HG02938 (cell line): ENCODE data around the gene TRERF1.
"Not testable (repeated sequence)": the region's sequence is repeated elsewhere in the genome, so short reads cannot be mapped to it uniquely, and the experiment has no call there.

Source experiments
- ATAC-seq: cut with Tn5 transposase; IDR thresholded peaks from one replicate; pipeline ENCODE4 v1.9.1; 2021; ENCODE audit warnings: mild to moderate bottlenecking, moderate library complexity; ENCODE audit not compliant: unreplicated experiment

Gene TRERF1

DNA sequence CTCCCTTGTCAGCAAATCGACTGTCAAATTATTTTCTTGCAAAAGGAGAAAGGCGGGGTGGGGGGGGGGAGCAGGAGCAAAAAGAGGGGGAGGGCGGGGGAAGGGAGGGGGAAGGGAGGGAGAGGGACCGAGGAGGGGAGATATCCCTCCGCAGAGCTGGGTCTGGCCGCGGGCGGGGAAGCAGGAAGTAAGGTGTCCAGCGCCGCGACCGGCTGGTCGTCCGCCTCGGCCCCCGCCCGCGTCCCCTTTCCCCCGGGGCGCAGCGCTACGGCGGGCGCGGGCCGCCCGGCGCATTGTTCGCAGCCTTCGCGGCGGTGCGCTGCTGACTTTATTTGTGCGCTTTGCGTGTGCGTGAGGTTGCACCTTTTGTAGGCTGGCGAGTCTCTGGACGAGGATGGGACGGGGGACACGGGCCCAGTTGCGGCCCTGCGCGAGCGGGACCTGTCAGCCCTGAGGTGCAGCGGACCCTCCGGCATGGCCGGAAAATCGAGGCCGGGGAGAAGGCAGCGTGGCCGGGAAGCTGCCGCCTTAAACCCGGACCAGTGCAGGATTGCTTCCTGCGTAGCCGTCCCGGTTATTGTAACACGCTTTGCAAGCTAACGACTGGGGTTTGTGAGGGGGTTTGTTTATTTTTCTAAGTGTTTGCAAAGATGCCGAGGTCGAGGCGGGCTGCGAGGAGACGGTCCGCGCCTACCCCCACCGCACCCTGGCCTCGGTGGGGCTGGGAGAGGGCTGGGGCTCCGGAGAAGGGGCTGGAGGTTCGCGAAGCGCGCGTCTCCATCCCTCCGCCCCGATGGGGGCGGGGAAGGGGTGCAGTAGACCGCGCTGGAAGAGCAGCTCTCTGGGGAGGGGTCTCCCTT, 675 bp upstream of the TRERF1 start:
- no peak for ATAC-seq

DNA sequence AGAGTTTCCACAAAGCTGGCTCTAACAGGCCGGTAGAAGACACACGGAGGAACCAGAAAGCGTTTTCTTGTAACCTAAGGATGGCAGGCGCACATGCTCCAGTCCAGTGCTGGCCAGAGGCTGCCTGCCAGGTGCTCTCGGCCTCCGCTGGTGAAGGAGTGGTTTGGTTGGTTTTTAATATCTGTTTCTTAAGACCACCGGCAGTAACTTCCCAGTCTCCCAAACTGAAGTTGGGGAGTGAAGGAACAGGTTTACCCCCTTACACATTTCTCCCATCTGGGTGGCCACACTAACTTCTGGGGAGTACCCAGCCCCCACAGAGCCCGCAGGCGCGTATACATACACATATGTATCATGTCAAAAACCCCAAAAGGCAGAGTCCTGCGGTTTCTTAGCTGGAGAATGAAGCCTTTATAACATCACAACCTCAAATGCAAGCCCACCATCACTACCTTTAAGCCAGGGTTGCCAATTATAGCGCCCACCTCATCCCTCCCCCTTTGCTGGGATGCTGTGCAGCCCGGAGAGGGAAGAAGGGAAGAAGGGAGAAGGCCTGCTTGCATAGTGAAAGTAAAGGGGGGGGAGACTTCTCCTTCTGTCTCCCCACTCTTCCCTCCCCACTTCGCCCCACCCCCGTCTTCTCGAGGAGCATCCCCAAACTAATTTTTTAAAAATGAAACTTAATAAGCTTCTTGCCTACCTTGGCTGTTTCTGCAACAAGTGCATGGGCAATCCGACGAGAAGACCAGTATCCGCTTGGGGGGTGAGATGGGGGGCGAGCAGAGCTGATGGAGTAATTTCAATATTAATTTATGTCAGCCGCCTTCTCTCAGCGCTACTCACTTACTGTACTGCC, 1.0 kb downstream of the TRERF1 start:
- ATAC-seq: no peak

- ATAC-seq: no peak
These were observed 1.7 kb downstream of the TRERF1 start for GRCh38 chr6:42449917-42450476.

DNA sequence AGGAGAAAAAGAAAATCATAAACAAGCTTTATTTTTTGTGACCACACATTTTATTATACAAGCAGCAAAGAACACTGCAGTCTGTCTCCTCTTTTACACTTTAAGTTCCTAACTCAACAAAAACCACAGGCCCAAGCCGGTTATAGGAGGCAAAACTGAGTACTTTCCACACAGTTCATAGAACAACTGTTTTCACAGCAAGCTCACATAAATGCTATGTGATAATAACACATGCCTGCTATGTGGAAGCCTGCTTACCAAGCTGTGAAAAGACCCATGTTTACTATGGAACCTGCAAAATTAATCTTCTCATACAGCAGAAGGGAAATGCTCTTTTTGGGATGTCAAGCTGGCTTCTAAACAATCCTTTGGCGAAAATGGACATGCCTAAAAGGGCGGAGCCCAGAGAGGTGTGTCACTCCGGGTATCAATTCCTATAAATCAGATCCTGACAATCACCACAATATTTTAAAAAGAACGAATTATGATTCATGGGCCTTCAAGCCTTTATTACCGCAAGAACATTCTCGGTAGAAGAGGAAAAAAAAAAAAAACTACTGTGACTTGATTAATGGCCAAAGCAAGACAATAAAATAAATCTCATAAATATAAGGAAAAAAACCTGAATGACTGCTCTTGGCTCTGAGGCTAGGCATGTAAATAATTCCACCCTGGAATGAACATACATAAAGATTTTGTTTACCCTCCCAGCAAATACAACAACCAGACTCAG, 2.6 kb downstream of the TRERF1 start:
- ATAC-seq: no peak

DNA sequence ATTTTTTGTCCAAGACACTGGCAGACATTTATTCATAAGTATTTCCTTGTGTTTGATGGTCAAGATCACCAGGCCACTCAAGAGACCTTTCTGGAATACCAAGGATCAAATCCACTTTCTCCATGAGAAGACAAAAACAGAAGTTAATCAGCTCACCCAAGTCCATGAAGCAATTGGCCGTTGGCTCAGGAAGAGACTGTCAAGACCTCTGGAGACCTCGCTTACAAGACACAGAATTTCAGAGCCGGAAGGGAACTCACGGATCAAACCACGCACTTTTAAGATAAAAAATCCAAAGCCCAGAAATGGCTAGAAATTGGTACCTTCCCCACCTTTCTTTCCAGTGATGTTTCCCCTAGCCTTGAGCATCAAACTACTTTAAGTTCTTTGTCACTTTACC, 3.3 kb downstream of the TRERF1 start:
- ATAC-seq: no peak

GRCh38 chr6:42446996-42447395, 4.7 kb downstream of the TRERF1 start:
- no peak for ATAC-seq

GRCh38 chr6:42446370-42446769, 5.4 kb downstream of the TRERF1 start:
- no peak for ATAC-seq

DNA sequence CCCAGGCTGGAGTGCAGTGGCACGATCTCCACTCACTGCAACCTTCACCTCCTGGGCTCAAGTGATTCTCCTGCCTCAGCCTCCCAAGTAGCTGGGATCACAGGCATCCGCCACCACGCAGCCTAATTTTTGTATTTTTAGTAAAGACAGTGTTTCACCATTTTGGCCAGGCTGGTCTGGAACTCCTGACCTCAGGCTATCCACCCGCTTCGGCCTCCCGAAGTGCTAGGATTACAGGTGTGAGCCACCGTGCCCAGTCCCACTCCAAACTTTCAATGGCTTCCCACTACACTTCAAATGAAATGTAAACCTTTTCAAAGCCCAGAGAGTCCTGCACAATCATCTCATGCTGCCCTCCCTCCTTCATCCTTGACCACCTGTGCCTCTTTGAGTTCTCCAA, 5.8 kb downstream of the TRERF1 start:
- ATAC-seq: not testable (repeated sequence)

DNA sequence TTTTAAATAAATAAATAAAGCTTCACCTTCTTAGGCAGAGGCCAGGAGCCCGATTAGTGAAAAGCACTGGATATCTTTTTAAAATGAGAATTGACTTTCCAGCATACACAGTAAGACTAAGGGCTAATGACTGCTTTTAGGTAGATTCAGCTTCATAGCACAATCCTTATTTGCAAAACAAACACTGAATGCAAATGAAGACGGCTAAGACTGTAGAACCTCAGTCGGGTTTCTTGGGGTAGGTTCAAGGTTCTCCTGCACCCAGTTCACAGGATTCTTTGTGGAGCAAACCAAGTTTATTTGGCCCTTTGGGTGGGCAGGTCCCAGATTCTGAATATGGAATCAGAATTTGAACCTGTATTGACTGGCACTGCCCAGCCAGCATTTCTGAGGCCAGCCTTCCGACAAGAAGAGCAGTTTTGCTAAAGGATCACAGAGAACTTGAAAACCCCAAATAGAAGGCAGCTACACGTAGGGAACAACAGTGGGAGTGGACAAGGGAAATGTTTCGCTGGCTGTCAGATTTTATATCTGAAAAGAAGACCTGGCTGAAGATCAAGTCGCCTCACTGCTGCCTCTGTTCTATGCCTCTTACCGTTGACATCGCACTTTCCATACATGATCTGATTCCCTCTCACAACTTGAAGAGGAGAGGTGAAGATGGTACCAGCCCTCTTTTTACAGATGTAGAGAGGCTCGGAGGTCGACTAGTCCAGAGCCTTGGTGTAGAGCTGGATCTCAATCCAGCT, 8.2 kb downstream of the TRERF1 start:
- ATAC-seq: no peak

GRCh38 chr6:42441697-42442081, 10.0 kb downstream of the TRERF1 start:
- ATAC-seq: no peak

DNA sequence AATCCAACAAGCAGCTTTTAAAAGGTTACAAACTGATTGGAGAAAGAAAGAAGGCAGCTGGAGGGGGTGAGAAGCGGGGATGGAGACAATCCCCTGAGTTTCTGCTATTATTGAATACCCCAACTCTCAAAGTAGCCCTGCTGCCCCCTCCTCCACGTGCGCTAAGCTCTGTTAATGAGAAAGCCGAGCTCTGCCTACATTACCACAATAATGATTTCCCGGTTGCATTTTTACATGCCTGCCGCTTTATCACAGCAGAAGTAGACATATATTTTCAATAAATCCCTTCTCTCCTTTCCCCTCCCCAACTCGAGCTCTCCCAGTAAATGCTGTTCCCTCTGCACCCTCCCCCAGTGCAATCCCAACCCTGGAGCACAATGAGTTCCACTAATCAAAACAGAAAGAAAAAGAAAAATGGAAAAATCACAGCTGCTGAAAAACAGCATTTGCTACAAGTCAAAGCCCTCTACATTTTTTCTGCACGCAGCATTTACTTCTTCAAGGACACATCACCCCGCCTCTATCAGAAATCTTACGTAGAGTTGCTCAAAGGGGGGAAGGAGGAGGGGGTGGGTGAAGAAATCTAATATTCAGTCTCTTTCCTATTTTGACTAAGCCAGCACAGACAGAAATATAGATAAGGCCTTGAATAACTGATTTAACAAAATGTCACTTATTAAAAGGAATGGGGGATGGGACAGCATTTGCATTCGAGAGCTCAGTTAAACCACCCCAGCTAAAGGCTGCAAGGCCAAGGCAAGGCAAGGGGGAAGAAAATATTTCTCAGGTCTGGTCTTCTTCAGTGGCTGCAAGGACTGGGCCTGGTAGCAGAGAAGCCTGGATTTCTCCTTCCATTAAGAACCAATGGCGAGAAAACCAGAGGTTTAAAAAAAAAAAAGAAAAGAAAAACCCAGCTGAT, 10.7 kb downstream of the TRERF1 start:
- ATAC-seq: no peak

DNA sequence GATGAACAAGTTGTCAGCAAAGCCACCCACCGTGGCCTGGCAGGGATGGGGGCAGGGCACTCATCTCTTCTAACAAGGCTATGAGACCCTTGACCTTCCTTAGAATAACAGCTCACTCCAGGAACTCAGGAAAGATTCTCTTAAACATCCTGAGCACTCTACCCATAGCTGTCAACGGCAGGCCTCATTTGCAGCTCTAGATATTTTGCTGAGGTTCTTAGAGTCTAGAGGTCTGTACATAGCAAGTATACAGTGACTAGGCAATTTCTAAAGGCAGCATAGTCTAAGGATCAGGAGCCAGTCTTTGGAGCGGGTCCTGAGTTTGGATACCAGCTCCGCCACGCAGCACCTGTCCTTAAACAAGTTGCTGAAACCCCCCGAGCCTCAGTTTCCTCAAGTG, 11.7 kb downstream of the TRERF1 start:
- no peak for ATAC-seq

DNA sequence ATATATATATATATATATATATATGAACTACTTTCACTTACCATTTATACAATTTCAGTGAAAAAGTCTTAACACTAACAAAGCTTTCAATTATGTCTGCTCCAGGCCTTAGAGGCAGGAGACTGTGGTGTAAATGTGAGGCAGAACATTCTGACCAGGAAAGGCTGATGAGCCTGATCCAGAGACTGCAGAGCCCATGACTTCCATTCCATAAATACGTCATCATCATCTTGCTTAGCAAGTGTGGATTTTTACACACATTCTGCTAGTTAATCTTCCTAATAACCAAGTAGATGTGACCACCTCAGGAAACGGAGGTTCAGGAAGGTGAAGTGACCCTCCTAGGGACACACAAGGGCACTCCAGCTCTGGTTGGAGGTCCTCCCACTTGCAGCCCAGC, 14.9 kb downstream of the TRERF1 start:
- ATAC-seq: no peak

- no peak for ATAC-seq
These were observed 17.5 kb downstream of the TRERF1 start for GRCh38 chr6:42434237-42434636.

GRCh38 chr6:42433409-42433808, 18.3 kb downstream of the TRERF1 start:
- no peak for ATAC-seq

DNA sequence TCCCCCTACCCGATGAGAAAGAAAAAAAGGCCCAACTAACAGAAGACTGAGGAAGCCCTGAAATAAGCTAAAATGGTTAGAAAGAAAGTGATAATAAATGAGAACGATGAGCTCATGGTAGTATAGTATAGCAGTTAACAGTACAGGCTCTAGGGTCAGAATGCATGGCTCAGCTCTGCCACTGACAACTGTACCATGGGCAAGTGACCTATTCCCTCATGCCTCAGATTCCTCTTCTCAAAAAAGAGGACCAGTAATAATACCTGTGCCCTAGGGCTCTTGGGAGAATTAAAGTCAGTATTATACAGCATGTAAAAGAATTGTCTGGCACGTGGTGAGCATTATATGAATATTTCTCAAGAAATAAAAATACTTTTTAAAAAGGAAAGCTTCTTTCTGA, 19.8 kb downstream of the TRERF1 start:
- no peak for ATAC-seq

DNA sequence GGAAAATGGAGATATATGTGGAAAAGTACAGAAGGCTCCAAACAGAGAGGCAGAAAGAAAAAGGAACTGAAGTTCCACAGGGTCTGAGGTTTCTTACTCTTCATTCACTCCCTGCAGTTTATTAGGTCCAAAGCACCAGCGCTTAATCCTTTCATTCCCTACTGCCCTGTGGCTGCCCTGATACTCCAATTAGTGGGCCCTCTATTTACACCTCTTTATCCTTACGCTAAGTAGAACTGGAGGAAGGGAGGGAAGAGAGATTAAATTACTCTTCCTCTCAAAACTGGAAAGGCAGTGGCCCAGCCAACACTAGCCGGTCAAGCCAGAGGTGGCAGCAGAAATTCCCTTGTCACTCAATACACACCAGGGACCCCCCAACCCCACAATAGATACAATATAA, 20.4 kb downstream of the TRERF1 start:
- no peak for ATAC-seq

DNA sequence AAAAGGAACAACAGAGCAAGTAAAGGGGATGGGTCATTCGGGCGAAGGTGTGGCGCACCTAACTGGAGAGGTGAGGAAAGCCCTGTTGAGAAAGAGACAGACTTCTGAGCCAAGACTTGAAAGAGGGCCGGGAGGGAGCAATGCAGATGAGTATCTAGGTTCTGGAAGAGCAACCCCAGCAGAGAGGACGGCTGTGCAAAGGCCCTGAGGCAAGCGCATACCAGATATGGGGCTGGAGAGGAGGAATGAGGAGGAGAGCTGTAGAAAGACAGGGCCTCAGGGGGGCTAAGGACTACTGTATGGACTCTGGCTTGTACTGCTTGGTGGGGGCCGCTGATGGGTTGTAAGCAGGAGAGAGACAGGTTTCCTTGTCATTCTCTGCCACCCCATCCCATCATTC, 21.9 kb downstream of the TRERF1 start:
- no peak for ATAC-seq

GRCh38 chr6:42429042-42429585, 22.6 kb downstream of the TRERF1 start:
- no peak for ATAC-seq
